Stimulated activated CD4-positive, alpha-beta T cell treated with anti-CD3 and anti-CD28 coated beads, Interleukin-2, amount 100 ng/mL, for 4 hours (primary cell): ENCODE data around the gene TSPAN31.

Experiments used
- DNase-seq: peaks from one replicate; pipeline ENCODE4 v3.0.0-alpha.2; 2020; ENCODE audit warnings: low read depth

The TSPAN31 gene

DNA sequence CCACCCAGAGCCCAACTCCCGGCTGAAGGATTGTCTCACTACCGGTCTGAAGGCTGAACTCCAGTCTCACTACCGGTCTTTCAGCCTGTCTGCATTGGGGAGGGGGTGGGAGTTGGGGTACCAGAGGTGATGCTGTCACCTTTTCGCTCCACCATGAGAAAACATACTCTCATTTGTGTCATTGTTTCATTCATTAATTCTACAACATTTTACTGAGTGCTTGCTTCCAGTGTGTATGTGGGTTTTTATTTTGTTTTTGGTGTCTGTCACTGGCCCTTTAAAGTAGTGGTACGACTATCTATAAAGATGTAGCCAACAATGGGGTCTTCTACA lies 7.8 kb downstream of the TSPAN31 start:
- no peak for DNase-seq

DNA sequence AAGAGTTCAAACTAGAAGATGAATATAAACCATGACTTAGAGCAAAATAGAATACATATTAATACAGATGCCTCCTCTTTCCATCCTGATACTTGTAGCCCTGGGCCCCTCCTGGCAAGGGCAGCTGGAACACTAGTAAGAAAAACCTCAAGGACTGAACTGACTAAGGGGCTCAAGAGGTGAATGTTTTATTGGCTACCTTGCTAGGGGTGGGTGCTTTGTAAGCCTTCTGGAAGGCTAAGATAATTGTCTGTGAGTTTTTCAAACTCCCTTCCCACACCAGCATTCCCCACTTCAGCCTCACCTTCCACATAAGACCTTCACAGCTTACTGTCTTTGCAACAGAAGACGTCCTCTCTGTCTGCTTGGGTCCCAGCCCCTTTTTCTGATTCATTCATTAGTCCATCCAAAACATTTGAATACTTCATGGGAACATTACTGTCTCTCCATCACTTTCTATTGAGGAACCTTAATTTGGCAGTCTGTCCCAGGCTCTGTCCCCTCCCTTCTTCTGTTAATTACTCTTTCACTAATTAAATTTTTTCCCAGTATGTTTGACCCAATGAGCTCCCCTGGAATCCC lies 9.0 kb downstream of the TSPAN31 start:
- no peak for DNase-seq

- DNase-seq: peak; percentile 84
Measured at GRCh38 chr12:57754411-57755193, 9.8 kb downstream of the TSPAN31 start, which contains the start of gene MARCHF9. Gene MARCHF9, plus strand, starts transcription at chr12:57755103. Its CDS starts 426 bp downstream, at chr12:57755529.

DNA sequence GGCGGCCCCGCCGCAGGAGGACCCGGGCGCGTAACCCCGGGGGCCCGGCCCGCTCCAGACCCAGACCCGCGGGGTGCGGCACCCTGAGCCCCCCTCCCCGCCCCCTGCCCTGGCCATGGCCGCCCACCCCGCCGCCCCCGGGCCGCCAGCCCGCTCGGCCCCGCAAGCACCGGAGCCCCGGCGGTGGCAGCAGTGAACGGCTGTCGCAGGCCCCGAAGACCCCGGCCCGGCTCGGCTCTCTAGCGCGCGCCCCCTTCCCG lies 10.3 kb downstream of the TSPAN31 start:
- DNase-seq: no peak

DNA sequence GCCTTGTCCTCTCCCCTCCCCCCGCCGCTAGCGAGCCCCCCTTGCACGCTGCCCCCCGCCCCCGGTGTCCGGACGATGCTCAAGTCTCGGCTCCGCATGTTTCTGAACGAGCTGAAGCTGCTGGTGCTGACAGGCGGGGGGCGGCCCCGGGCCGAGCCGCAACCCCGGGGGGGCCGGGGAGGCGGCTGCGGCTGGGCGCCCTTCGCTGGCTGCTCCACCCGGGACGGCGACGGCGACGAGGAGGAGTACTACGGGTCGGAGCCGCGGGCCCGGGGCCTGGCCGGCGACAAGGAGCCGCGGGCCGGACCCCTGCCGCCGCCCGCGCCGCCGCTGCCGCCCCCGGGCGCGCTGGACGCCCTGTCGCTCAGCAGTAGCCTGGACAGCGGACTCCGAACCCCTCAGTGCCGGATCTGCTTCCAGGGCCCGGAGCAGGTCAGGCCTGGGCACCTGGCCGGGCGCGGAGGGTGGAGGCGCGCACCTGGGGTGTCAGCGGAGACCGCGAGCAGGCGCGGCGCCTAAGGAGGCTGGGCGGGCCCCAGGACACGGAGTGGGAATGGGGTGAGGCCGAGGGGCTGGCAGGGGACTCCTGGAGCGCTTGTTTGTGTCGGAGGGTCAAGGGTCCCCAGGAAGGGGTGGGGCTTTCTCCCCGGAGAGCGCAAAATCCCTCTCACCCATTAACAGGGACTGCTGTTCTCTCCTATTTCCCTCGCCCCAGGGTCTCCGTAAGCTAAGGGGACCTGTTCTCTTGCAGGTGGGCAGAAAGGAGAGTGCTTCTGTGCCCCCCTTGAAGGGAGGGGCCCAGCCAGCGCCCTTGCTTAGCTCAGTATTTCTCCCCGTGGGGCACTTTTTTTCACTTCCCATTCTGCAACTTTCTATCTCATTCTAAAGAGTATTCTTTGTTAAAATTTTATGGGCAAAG lies 10.9 kb downstream of the TSPAN31 start:
- DNase-seq: no peak

DNA sequence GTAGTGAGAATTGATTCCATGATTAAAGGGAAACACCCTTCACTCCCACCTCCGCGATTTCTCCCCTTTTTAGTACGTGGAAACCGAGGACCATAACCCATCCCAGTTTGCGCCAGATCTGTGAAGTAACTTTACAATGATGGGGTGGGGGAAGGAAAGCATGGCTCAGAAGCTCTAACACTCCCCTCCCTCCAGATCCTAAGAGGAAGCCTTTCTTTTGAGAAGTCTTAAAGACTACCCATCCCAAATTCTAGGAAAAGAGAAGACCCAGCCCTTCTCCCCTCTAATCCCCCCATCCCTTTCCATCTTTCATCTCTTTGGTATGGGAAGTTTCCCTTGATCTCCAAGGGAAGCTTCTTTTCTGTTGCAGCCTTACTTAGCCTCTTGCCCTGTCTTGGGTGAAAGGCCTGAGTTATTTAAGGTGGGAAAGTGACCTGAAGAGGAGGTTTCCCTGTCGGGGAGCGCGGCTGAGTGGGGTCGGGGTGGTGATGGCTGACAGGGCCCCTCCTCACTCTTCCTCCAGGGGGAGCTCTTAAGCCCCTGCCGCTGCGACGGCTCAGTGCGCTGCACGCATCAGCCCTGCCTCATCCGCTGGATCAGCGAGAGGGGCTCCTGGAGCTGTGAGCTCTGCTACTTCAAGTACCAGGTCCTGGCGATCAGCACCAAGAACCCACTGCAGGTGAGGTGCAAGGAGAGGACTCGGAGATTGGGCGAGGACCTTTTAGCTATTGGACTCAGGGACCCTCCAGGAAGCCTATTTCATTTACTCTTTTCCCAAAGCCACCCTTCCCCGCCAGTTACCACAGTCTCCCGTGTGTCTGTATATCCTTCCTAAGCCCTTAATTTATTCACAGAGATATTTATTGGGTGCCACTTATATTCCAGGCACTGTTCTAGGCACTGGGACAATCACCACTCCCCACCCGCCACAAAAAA lies 11.8 kb downstream of the TSPAN31 start:
- peak; percentile 61 for DNase-seq

- no peak for DNase-seq
Measured at GRCh38 chr12:57757771-57758170, 12.9 kb downstream of the TSPAN31 start.

DNA sequence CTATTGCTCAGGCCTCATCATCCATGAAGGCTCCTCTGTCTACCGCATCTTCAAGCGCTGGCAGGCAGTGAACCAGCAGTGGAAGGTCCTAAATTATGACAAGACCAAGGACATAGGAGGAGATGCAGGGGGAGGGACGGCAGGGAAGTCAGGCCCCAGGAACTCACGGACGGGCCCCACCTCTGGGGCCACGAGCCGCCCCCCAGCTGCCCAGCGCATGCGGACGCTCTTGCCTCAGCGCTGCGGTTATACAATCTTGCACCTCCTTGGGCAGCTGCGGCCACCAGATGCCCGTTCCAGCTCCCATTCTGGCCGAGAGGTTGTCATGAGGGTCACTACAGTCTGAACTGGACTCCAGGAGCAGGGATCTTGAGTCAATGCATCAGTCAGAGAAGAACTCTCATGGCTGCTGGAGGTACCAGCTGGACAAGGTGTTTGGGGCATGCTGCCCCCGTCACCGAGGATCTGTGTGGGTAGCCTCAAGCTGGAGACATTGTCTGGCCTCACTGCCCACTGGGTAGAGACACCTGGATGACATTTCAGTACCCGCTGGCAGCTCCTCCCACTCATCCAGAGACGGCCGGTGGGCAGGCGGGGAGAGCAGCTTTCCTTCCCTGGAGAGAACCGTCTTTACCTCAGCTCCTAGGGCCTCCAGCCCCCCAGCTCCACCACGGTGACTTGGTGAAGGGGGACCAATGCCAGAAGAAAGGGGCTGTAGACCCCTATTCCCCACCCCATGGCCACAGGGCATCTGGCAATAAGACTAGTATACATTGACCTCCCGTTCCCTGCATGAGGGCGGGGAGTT lies 13.9 kb downstream of the TSPAN31 start:
- DNase-seq: no peak

DNA sequence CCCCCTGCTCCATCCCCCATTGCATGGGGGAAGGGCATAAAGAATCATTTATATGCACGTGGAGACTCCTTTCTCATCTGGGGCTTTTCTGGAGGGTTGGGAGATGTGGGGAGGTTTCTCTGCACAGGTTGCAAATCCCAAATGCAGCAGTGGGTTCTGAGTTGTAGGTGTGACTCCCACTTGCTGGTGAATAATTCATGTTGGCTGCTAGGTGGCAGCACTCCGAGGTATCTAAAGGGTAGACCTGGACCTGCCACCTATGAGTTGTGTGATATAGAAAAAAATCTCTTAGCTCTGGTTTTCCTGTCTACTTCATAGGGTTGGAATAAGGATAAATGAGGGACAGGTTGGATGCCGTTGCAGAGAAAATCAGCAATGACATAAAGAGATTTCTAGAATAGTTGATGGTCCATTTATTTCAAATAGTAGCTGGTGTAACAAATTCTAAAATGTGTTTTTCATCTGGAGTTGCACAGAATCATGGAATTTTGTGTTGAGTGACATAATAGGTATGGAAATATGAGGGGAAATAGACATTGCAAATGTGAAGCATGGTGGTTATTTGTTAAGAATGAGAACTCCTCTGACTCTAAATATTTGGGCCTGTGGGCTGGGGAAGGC lies 14.6 kb downstream of the TSPAN31 start:
- DNase-seq: no peak

- DNase-seq: no peak
Measured at GRCh38 chr12:57760347-57760982, 15.6 kb downstream of the TSPAN31 start.

DNA sequence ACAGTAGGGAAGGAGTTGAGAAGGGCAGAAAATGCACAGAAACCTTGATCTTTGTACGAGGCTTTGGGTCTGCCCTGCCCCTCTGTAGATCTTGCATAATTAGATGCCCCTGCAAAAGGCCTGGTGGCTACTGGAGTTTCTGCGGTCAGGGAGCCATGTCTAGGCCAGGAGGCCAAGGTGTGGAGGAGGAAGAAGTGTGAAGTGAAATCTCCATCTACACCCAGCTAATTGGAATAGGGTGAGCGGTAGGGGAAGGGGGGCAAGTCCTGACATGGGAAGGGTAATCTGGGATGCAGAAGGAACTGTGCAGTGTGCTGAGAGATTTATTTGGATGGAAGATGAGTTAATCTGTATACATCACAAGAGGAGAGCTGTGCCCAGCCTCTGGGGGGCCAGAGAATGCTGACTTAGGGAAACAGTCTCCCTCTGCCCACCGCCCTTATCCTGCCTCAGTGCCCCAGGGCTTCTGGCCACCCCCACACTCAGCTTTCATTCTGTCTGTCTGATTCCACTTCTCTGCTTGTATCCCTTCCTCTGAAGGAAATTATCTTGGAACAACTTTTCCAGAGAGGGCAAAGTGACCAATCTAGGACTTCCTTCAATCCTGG lies 16.7 kb downstream of the TSPAN31 start:
- DNase-seq: no peak

GRCh38 chr12:57762463-57762862 lies 17.6 kb downstream of the TSPAN31 start:
- no peak for DNase-seq

DNA sequence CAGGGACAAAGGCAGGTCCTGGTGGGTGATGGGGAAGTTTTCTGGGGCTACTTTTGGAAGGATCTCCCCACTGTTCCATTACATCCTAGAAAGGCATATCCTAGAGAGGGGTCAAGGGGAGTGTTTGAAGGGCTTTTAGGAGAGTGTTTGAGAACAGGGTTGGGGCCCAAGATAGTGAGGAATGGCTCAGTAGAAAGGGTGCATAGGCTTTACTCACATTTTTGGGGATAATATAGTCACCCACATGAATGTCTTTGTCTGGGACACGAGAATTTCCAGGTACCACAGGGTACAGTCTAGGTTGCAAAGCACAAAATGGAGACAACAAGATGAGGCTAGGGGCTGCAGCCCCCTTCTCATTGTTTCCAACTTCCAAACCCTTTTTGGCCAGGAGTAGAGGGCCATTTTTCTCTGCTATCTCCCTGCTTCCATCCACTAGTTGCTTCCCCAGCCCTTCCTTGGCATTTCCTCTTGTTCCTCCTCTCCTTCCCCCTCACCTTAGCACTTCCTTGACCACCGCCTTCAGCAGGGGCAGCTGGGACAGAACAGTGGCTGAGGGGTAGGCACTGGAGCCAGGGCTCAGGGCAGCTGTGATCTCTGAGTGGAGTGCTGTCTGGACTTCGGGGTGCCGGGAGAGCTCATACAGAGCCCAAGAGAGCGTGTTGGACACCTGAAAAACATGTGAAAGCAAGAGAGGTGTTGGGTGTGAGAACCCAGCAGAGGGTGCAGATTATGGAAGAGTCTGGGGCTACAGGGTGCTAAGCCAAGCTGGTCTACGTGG lies 19.2 kb downstream of the TSPAN31 start:
- no peak for DNase-seq

DNA sequence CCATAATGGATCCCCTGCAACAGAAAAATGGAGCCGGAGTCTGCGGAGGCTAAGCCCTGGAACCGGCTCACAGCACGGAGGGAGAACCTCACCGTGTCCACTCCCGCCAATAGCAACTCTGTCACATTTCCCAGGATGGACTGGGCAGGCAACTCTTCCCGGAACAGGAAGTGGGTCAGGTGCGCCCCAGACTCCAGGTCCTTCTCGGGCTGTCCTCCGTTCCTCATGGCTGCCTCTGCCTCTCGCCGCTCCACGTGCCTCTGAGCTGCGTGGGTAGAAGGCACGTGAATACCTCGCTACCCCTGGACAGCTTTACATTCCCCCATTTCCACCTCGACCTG lies 19.8 kb downstream of the TSPAN31 start:
- DNase-seq: no peak

GRCh38 chr12:57765003-57765697 lies 20.3 kb downstream of the TSPAN31 start:
- no peak for DNase-seq

- DNase-seq: no peak
Measured at GRCh38 chr12:57765698-57766463, 21.0 kb downstream of the TSPAN31 start.

GRCh38 chr12:57766464-57767304 lies 21.8 kb downstream of the TSPAN31 start, which contains the start of gene CYP27B1:
Gene CYP27B1, minus strand, starts transcription at chr12:57767078. Its CDS starts 37 bp downstream, at chr12:57767041.
- no peak for DNase-seq
